Bronchial epithelial cell (primary cell): ENCODE results near the gene CD163L1. TPM values are rescaled to one million over a fixed set of nuclear protein-coding genes. Genes with fewer than 3 reads are reported as not detected.

Experiments used
- DNase-seq: peaks from one replicate; pipeline ENCODE4 v3.0.0-alpha.2; 2010; ENCODE audit warnings: low read depth
- FAIRE-seq: peaks from 2 replicates; lab custom pipeline; 2011; peaks lifted over from hg19 to GRCh38; lab: Jason Lieb, UNC
- H3K27me3 ChIP-seq: 2 replicates; pipeline ENCODE4 v1.5.1; 2011; ENCODE audit warnings: low read length; ENCODE audit not compliant: control insufficient read depth, insufficient read depth
- H3K36me3 ChIP-seq: 2 replicates; pipeline ENCODE4 v1.5.1; 2011; ENCODE audit warnings: low read length; ENCODE audit not compliant: control insufficient read depth, insufficient read depth
- H3K4me3 ChIP-seq: 2 replicates; pipeline ENCODE4 v1.5.1; 2011; ENCODE audit warnings: mild to moderate bottlenecking, low read depth, low read length, control low read depth
- CTCF ChIP-seq: IDR thresholded peaks from 2 replicates; pipeline ENCODE4 v1.5.1; 2011; ENCODE audit warnings: mild to moderate bottlenecking, moderate library complexity, low read length, control low read depth, inconsistent platforms; ENCODE audit not compliant: insufficient read depth, severe bottlenecking
- total RNA-seq: library from RNA; depleted of rRNA; stranded (reverse); fragments of >200 nt; gene quantifications from 2 replicates; pipeline ENCODE4 v1.2.1, GENCODE V29; 2014

Gene CD163L1
- total RNA-seq, 1 donor from 2014 or later = not detected

GRCh38 chr12:7403466-7403865 is 40.5 kb downstream of the CD163L1 start:
- no peak for FAIRE-seq
- Histone ChIP-seq H3K4me3 (no peak overlapping the region), H3K36me3 (no peaks in the 10 kb centered on the region), H3K27me3 (no peaks in the 10 kb centered on the region)
- no peak for TF ChIP-seq CTCF
- DNase-seq = no peak

- no peak for DNase-seq
- Histone ChIP-seq H3K4me3 (no peak overlapping the region), H3K36me3 (no peaks in the 10 kb centered on the region), H3K27me3 (no peaks in the 10 kb centered on the region)
- FAIRE-seq = no peak
- TF ChIP-seq CTCF = no peak
These were observed 44.9 kb downstream of the CD163L1 start for GRCh38 chr12:7399089-7399488.

GRCh38 chr12:7396418-7396817 is 47.5 kb downstream of the CD163L1 start:
- DNase-seq (no peak), FAIRE-seq (no peak)
- H3K27me3 ChIP-seq = no peaks in the 10 kb centered on the region
- TF ChIP-seq CTCF = no peak
- H3K4me3 ChIP-seq = no peak overlapping the region
- H3K36me3 ChIP-seq = no peaks in the 10 kb centered on the region

- DNase-seq (peak; percentile 10), FAIRE-seq (no peak)
- Histone ChIP-seq H3K36me3 (no peaks in the 10 kb centered on the region), H3K27me3 (no peaks in the 10 kb centered on the region), H3K4me3 (no peak overlapping the region)
- TF ChIP-seq CTCF = no peak
These were observed 48.0 kb downstream of the CD163L1 start for GRCh38 chr12:7395950-7396349.

GRCh38 chr12:7387289-7387688 is 56.7 kb downstream of the CD163L1 start:
- FAIRE-seq = no peak
- H3K36me3 ChIP-seq = no peaks in the 10 kb centered on the region
- no peak overlapping the region for H3K4me3 ChIP-seq
- no peaks in the 10 kb centered on the region for H3K27me3 ChIP-seq
- DNase-seq = no peak
- no peak for TF ChIP-seq CTCF

GRCh38 chr12:7383157-7383556 is 60.8 kb downstream of the CD163L1 start:
- FAIRE-seq = peak; percentile 47
- no peaks in the 10 kb centered on the region for H3K36me3 ChIP-seq
- no peak for DNase-seq
- no peak for TF ChIP-seq CTCF
- H3K4me3 ChIP-seq = no peak overlapping the region
- H3K27me3 ChIP-seq = no peaks in the 10 kb centered on the region
